Heart left ventricle (tissue), 16 donors: ENCODE data around the gene TNFRSF1B. TPM values are rescaled to one million over a fixed set of nuclear protein-coding genes. Genes with fewer than 3 reads are reported as not detected.

Source experiments
- ATAC-seq, 4 donors: fragments of 200-7000 bp; cut with Tn5 transposase; one replicate each; pipeline ENCODE4 v1.9.1; 2020 to 2022; ENCODE audit warnings: moderate library complexity in 4 of 4, mild to moderate bottlenecking in 3 of 4, moderate number of reproducible peaks in 1 of 4
- DNase-seq, 5 donors: peaks; one replicate each; pipeline ENCODE4 v3.0.0-alpha.2; 2020
- H3K27ac ChIP-seq, 12 donors: fragments of 200-600 bp; sonication (generic) in 4 of 12; one replicate each; pipeline versions ENCODE4 v1.5.0 to v1.8.0; 2016 to 2022; ENCODE audit warnings: mild to moderate bottlenecking in 2 of 12
- H3K27me3 ChIP-seq, 9 donors: fragments of 200-600 bp; sonication (generic) in 2 of 9; one replicate each; pipeline versions ENCODE4 v1.5.1 to v1.8.0; 2016 to 2022; ENCODE audit warnings: mild to moderate bottlenecking in 3 of 9
- H3K36me3 ChIP-seq, 9 donors: fragments of 200-600 bp; sonication (generic) in 2 of 9; one replicate each; pipeline versions ENCODE4 v1.5.0 to v1.8.0; 2018 to 2022; ENCODE audit warnings: mild to moderate bottlenecking in 2 of 9
- H3K4me1 ChIP-seq, 12 donors: fragments of 200-600 bp; sonication (generic) in 4 of 12; one replicate each; pipeline versions ENCODE4 v1.5.0 to v1.8.0; 2016 to 2022; ENCODE audit warnings: mild to moderate bottlenecking in 3 of 12
- H3K4me3 ChIP-seq, 12 donors: fragments of 200-600 bp; sonication (generic) in 4 of 12; one replicate each; pipeline versions ENCODE4 v1.5.0 to v1.8.0; 2017 to 2022; ENCODE audit warnings: mild to moderate bottlenecking in 9 of 12, moderate library complexity in 4 of 12
- H3K9me3 ChIP-seq, 12 donors: fragments of 200-600 bp; sonication (generic) in 4 of 12; one replicate each; pipeline versions ENCODE4 v1.5.0 to v1.8.0; 2016 to 2022; ENCODE audit warnings: mild to moderate bottlenecking in 1 of 12
- POLR2A ChIP-seq, 2 donors: fragments of 450-650 bp; IDR thresholded peaks; one replicate each; pipeline ENCODE4 v1.6.1; 2017; ENCODE audit warnings: antibody characterized with exemption in 2 of 2, mild to moderate bottlenecking in 2 of 2, moderate library complexity in 2 of 2
- WGBS, 4 donors: extraction: QIAGEN DNeasy Blood & Tissue Kit in 2 of 4; methylation state at CpG; one replicate each; pipeline versions ENCODE4 v1.1.5 to v1.1.7; 2013 to 2018; 5-methylcytosine and 5-hydroxymethylcytosine counted together
- intact Hi-C, 10 donors: fragments of 100-400 bp; cut with DNase I; formaldehyde crosslinking; loops; one replicate each; pipeline versions ENCODE4 v1.11.1 to v1.14.2; 2022
- polyA plus RNA-seq, 2 donors: library from polyadenylated mRNA; stranded (reverse); fragments of 200-250 nt; gene quantifications; one replicate each; pipeline ENCODE4 v1.2.3, GENCODE V29; 2013
- total RNA-seq, 9 donors: library from RNA; depleted of rRNA in 2 of 9; stranded (reverse); fragments of >200 nt in 2 of 9; fragmentation: NEBNext Ultra II Directional in 3 of 9; extraction: Animal tissue kit (Norgen Biotek cat#: 25700) in 3 of 9; gene quantifications; one replicate each; pipeline versions ENCODE4 v1.1.0 to v1.2.4, GENCODE V29; 2016 to 2023
- TF ChIP-seq, protein P1 (sequence below), 12 donors: fragments of 200-600 bp; sonication (generic) in 4 of 12; IDR thresholded peaks; one replicate each; pipeline versions ENCODE4 v1.5.0 to v1.8.0; 2018 to 2022; ENCODE audit warnings: antibody characterized with exemption in 12 of 12, mild to moderate bottlenecking in 5 of 12
- donor health status: ischemic (EF 13 %, LVEDD 7.1; RV severe dilation, severe dysfunction).
- donor health status: healthy with polysubstance abuse.
- donor health status: DM: no; HTN: yes; CAD: no.
- donor health status: DM: no; HTN: no; CAD: no.
- donor health status: ischemic (EF 25% LVEDD 6.9; RV normal size, moderate dysfunction).
- donor health status: ischemic (EF 25% LVEDD 5.7; RV mildly dilated, moderate dysfunction).
- donor health status: healthy.
- donor health status: DM: yes; HTN: yes; CAD: no.
- donor health status: ischemic (EF 35%, LVEDD 5.7; RV mildly dilated, moderate dysfunction).
- donor health status: nonischemic (EF 11% LVEDD 7.7; RV severe dilation, severe dysfunction).
- donor health status: DM: yes; HTN: yes; CAD: no.
- donor health status: PGD.
- donor health status: ischemic (EF 29% LVEDD 5.4; RV normal size, mild dysfunction).
- donor health status: nonischemic (EF 23%, LVEDD 6.1; RV moderate dilation, normal function).

The TNFRSF1B gene
- total and polyA plus RNA-seq, 11 donors = 8.6 to 71.0 (median 14.9) TPM

DNA sequence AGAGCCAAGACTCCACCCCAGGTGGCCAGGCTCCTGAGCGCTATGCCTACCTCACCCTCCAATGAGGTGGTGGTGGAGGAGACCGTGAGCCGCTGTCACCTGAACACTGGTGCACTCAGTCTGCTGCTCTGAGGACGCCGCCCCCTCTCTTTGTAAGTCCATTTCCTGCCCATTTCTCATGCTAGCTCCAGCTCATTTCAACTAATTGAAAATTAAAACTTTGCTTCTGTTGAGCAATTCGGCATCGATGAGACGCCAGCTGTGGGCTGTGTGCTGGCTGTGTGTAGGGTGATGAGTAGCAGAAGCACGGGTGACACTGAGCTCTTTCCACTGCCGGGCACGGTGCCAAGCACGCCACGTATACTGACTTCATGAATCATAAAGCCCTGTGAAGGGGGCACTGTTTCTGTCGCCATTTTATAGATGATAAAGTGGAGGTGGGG is 11.2 kb downstream of the TNFRSF1B start:
- WGBS, 4 donors = 23 to 34% (median 27%) methylated on average over 14 of the region's 14 CpGs
- H3K27ac ChIP-seq = peak overlapping the region in 11 of 12 donors; percentile 50 to 96 (median 67)
- TF ChIP-seq, protein P1, sequence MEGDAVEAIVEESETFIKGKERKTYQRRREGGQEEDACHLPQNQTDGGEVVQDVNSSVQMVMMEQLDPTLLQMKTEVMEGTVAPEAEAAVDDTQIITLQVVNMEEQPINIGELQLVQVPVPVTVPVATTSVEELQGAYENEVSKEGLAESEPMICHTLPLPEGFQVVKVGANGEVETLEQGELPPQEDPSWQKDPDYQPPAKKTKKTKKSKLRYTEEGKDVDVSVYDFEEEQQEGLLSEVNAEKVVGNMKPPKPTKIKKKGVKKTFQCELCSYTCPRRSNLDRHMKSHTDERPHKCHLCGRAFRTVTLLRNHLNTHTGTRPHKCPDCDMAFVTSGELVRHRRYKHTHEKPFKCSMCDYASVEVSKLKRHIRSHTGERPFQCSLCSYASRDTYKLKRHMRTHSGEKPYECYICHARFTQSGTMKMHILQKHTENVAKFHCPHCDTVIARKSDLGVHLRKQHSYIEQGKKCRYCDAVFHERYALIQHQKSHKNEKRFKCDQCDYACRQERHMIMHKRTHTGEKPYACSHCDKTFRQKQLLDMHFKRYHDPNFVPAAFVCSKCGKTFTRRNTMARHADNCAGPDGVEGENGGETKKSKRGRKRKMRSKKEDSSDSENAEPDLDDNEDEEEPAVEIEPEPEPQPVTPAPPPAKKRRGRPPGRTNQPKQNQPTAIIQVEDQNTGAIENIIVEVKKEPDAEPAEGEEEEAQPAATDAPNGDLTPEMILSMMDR (IDR thresholded peaks at IDR 0.05) = no peak
- no peak for TF ChIP-seq POLR2A (IDR thresholded peaks at IDR 0.05)
- intact Hi-C loops = no loop called here
- H3K4me1 ChIP-seq = peaks cover 14 to 100% (median 63%) of the 10 kb centered on the region in 12 donors
- no peaks in the 10 kb centered on the region for H3K27me3 ChIP-seq
- DNase-seq = peak in 3 of 5 donors; percentile 79 to 90 (median 82)
- peak in 2 of 4 donors; percentile 19 to 24 for ATAC-seq
- no peaks in the 10 kb centered on the region for H3K9me3 ChIP-seq
- H3K4me3 ChIP-seq = peak overlapping the region in 2 of 12 donors; percentile 7 to 35
- peaks cover 0 to 21% (median 0%) of the 10 kb centered on the region in 9 donors for H3K36me3 ChIP-seq

DNA sequence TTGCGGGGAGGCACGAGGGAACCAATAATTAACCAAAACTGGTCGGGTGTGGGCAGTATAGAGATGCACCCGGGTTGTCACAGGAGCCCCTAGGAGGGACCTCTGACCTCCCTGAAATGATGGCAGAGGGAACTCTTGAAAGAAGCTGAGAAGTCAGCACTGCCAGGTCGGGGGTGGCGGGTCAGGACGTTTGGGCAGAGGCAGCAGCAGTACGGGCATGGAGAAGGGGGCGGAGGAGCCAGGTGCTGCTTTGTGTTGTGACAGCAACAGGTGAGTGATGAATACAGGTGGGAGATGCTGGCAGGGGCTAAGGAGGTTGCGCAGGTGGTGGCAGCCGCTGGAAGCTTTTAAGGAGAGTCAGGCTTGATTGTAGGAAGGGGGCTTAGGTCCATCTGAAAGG is 11.7 kb downstream of the TNFRSF1B start:
- no peak for DNase-seq
- intact Hi-C loops = no loop called here
- H3K9me3 ChIP-seq = no peaks in the 10 kb centered on the region
- H3K36me3 ChIP-seq = peaks cover 0 to 21% (median 0%) of the 10 kb centered on the region in 9 donors
- H3K27me3 ChIP-seq = no peaks in the 10 kb centered on the region
- WGBS, 4 donors = 65 to 72% (median 66%) methylated on average over 11 of the region's 11 CpGs
- peaks cover 14 to 100% (median 60%) of the 10 kb centered on the region in 12 donors for H3K4me1 ChIP-seq
- no peak for ATAC-seq
- H3K4me3 ChIP-seq = peak overlapping the region in 1 of 12 donors; percentile 35
- H3K27ac ChIP-seq = peak overlapping the region in 11 of 12 donors; percentile 50 to 96 (median 67)
- TF ChIP-seq, protein P1 (IDR thresholded peaks at IDR 0.05) = no peak
- TF ChIP-seq POLR2A (IDR thresholded peaks at IDR 0.05) = no peak

DNA sequence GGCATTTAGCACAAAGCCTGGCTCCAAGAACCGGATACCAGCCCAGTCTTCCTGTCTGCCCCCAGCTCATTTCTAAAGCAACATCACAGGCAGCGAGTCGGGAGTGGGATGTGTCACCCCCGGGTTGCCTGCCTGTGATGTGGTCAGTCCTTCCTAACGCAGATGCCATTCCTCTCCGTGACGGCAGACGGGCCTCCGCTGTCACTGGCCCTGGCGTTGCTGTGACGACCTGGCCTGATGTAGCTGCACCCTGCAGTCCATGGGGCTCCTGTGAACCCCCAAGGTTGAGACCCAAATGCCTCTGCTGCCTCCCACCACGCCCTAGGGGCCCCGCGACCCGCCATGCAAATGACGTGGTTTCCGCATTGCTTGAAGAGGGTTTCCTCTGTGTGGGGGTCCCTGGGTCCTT is 12.3 kb downstream of the TNFRSF1B start:
- TF ChIP-seq POLR2A (IDR thresholded peaks at IDR 0.05) = no peak
- TF ChIP-seq, protein P1 (IDR thresholded peaks at IDR 0.05) = no peak
- Histone ChIP-seq H3K4me1 (peaks cover 14 to 100% (median 61%) of the 10 kb centered on the region in 12 donors), H3K36me3 (peaks cover 0 to 21% (median 0%) of the 10 kb centered on the region in 9 donors), H3K27ac (peak overlapping the region; percentile 16 to 96 (median 62)), H3K9me3 (no peaks in the 10 kb centered on the region), H3K27me3 (no peaks in the 10 kb centered on the region), H3K4me3 (peak overlapping the region in 1 of 12 donors; percentile 35)
- intact Hi-C loops = no loop called here
- WGBS, 4 donors = 45 to 62% (median 59%) methylated on average over 14 to 17 of the region's 17 CpGs
- ATAC-seq (peak in 2 of 4 donors; percentile 3 to 13), DNase-seq (no peak)

DNA sequence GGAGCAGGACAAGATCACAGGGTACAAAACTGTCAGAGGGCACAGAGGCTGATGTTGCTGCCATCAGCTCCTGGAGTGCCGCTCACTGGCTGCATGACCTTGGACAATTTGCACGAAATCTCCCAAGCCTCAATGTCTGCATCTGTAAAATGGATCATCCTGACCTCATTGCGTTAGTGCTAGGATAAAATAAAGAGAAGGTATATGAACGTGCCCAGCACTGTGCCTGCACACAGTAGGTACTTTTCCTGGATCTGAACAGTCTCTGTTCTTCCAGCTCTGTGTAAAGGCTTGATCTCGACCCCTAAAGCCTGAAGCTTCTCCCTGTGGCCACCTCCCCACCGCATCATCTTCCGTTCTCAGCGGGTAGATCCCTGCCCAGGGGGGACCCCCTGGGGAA is 12.9 kb downstream of the TNFRSF1B start:
- TF ChIP-seq, protein P1 (IDR thresholded peaks at IDR 0.05) = no peak
- no peak for TF ChIP-seq POLR2A (IDR thresholded peaks at IDR 0.05)
- Histone ChIP-seq H3K4me1 (peaks cover 14 to 100% (median 62%) of the 10 kb centered on the region in 12 donors), H3K27me3 (no peaks in the 10 kb centered on the region), H3K4me3 (no peak overlapping the region), H3K27ac (peak overlapping the region; percentile 16 to 96 (median 62)), H3K9me3 (no peaks in the 10 kb centered on the region), H3K36me3 (peaks cover 0 to 21% (median 0%) of the 10 kb centered on the region in 9 donors)
- no peak for ATAC-seq
- WGBS, 4 donors = 91 to 98% (median 94%) methylated on average over 8 of the region's 8 CpGs
- no peak for DNase-seq
- intact Hi-C loops = loop anchor here in 3 of 10 donors (5.0 to 10.0 kb wide), 3 partner anchors 32 to 45 kb away; no protein-coding TSS in a partner anchor
